HG03354 (cell line): ENCODE data around the gene PTPRN2.
"Not testable (repeated sequence)": the region's sequence is repeated elsewhere in the genome, so short reads cannot be mapped to it uniquely, and the experiment has no call there.

ENCODE experiments used
- ATAC-seq: cut with Tn5 transposase; IDR thresholded peaks from one replicate; pipeline ENCODE4 v1.9.1; 2021; ENCODE audit warnings: mild to moderate bottlenecking; ENCODE audit not compliant: unreplicated experiment, poor library complexity, severe bottlenecking

The PTPRN2 gene

DNA sequence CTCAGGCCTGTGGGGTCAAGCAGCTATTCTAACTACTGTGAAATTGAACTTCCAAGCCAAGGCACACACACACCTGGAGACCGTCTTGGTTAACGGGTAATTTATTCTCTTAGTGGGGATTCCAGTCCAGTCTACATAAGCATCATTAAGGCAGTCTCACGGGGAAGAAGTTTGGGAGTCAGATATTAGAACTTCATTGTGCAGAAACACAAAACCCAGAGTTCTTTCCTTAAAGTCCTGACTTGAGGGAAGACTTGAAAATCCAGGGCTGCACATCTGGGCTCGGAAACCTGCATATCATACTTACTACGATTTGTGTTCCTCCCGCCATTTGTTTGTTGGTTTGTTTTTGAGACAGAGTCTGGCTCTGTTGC, 112.0 kb downstream of the PTPRN2 start:
- ATAC-seq: no peak

DNA sequence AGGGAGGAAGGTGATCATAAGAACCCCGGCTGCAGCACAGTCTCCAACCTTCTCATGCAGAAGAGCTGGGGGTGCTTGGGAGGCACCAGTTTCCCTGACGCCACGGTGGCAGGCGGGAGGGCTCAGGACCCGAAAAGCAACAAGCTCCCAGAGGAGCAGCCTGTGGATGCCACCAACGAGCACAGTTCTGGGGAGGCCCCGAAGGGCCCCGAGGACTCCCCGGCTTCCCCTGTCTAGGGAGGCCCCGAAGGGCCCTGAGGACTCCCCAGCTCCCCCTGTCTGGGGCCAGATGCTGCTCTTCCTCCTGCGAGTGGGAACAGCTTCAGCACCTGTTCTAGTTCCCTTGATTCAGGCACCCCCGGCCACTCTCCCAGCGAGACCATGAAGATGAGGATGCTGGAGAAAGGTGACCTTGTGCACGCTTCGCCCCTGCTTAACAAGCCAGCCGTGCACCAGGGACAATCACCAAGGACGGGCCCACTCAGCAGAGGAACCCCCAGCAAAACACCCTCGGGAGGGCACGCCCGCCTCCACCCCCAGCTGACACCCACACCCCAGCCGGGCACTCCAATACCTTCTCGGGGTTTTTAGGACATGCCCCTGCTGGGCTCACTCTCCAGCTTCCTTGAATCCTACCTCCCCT, 112.5 kb downstream of the PTPRN2 start:
- ATAC-seq: no peak

GRCh38 chr7:158474488-158474887, 113.1 kb downstream of the PTPRN2 start:
- no peak for ATAC-seq

DNA sequence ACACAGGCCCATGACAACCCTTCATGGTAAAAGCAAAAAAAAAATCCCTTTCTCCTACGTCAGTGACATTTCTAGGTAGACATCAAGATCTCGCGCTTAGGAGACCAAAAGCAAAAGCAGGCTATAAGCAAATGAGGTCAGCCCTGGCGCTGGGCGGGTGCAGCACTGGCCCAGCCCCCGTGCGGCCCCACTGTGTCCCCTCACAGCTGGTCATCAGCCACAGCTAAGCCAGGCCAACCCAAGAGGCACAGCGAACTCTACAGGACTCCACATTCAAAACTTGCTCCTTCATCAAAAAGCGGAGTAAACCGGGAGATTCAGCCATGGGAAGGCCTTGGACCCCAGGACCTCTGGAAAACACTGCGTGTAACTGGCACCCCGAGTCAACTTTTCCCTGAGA, 113.7 kb downstream of the PTPRN2 start:
- no peak for ATAC-seq

GRCh38 chr7:158473221-158473620, 114.4 kb downstream of the PTPRN2 start:
- peak; percentile 75 for ATAC-seq

GRCh38 chr7:158472596-158472995, 115.0 kb downstream of the PTPRN2 start:
- ATAC-seq: no peak

DNA sequence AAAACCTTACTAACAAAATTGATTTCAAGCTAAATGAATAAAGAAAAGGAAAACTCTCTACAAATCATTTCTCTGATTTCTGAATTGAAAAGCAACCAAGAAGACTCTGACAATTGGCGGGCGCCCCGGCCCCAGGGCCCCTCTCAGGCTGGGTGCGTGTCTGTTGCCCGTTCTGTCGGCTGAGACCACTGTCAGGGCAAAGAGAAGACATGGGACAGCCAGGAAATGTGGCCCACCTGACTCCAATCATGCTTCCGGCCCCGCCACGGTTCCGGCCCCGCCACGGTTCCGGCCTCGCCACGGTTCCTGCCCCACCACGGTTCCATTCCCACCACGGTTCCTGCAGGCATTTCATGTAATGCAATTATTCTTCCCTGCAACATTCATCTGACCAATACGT, 115.9 kb downstream of the PTPRN2 start:
- ATAC-seq: no peak

DNA sequence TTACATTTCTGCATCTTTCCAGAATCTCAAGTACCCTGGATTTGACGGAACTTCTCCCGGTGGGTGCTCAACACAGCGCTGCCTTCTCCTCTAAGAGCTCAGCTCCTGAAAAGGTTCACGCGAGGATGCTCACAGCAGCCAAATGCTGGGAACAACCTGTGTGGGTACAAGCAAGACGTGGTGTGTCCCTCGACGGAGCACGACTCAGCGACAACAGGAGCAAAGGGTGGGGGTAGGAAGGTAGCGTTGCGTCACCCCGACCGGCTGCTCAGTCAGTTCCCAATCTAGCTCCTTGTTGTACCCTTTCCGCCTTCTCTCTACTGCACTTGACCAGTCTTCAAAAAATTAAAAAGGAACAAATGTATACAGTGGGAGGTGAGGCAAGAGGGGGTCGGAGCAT, 117.3 kb downstream of the PTPRN2 start:
- ATAC-seq: no peak

DNA sequence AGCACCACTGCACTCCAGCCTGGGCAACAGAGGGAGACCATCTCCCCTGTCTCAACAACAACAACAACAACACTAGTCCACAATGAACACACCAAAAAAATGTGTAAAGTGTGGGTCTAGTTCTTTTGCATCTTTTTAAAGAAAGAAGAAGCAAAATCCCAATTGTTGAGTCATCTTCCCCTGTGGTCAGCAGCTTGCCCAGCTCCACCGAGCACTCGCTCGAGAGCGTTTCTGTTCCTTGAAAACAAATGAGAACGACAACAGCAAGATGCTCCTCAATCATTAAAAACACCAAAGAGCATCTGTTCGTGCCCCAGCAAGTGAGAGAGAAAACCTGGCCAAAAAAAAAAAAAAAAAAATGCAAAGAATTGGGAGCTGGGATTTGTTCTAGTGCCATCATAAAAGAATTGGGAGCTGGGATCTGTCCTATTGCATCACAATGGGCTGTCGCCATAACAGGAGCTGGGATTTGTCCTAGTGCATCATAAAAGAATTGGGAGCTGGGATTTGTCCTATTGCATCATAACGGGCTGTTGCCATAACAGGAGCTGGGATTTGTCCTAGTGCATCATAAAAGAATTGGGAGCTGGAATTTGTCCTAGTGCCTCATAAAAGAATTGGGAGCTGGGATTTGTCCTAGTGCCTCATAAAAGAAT, 118.1 kb downstream of the PTPRN2 start:
- ATAC-seq: no peak

DNA sequence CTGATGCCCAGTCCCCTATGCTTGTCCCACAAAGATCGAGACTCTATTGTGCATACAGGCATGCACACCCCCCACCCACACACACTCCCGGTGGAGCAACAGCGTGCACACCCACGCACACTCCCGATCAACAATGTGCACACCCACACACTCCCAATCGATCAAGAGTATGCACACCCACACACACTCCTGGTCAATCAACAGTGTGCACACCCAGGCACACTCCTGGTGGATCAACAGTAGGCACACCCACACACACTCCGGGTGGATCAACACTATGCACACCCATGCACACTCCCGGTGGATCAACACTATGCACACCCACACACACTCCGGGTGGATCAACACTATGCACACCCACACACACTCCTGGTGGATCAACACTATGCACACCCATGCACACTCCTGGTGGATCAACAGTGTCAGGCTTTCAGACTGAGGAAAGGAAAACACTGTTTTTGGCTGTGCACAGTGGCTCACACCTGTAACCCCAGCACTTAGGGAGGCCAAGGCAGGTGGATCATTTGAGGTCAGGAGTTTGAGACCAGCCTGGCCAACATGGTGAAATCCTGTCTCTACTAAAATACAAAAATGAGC, 118.8 kb downstream of the PTPRN2 start:
- ATAC-seq: no peak

GRCh38 chr7:158468181-158468580, 119.4 kb downstream of the PTPRN2 start:
- ATAC-seq: no peak

DNA sequence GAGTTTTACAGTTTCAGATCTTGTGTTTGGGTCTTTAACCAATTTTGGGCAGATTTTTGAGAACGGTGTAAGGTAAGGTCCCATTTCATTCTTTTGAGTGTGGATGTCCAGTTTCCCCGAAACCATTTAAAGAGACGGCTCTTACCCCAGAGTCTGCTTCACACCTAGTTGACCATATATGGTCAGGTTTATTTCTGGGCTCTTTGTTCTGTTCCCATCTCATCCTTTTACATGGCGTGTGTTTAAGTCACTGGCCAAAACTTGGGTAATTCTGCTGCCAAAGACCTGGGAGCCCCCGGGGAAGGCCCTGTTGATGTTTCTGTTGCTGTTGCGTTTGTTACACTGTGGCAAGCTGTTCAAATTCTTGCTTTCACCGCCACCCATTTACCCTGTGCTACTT, 120.1 kb downstream of the PTPRN2 start:
- no peak for ATAC-seq

- ATAC-seq: no peak
These were observed 124.3 kb downstream of the PTPRN2 start for GRCh38 chr7:158463317-158463716.

DNA sequence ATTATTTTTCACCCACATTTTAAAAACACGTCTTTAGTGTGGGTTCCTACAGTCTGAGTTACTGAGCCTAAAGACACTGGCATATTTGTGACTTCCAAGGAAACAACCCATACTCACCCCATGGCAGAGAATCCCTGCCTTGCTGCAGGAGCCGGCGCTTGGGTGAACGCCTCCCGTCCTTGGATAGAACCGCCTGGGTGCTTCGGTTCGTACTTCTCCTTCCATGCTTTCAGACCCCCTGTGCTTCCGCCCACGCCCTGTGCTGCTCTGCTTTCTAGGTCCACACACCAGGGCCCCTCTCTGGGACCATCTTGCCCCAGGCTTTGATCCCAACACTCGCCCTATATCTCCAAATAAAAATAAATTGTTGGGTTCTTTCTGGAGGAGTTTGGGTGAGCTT, 125.8 kb downstream of the PTPRN2 start:
- no peak for ATAC-seq

GRCh38 chr7:158460665-158461064, 127.0 kb downstream of the PTPRN2 start:
- ATAC-seq: no peak

DNA sequence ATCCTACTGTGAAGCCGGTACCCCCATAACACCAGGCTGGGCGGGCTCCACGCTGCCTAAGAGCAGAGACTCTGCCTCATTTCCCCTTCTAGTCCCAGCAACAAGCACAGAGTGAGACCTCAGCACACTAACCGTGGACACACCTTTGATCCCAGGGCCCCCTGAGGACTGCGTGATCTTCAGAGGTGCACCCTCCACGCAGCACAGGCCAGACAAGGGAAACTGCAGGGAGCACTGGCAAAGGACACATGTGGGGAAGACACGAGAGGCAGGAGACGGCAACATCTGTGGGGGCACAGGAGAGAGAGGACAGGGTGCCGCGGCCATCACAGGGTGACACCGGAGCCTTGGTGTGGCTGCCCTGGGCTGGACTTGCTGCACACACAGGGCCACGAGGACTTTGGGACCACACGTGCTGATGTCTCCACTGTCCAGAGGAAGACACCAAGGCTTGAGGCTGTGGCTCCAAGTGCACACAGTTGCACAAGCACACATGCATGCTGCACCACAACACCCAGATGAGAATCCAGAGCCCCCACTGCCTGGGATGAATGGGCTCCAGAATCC, 128.8 kb downstream of the PTPRN2 start:
- no peak for ATAC-seq

- no peak for ATAC-seq
These were observed 129.5 kb downstream of the PTPRN2 start for GRCh38 chr7:158458096-158458495.

DNA sequence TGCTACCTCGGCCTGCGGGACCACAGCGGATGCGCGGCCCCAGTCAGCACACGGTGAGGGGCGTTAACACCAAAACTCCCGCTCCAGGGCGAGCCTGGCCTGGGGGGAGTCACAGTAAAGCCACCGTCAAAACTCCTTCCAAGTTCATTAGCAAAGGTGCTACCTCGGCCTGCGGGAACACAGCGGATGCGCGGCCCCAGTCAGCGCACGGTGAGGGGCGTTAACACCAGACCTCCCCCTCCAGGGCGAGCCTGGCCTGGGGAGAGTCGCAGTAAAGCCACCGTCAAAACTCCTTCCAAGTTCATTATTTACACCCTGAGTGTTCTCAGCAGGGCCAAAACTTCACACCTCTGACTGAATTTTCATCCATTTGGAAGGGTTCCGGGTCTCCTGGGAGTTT, 130.0 kb downstream of the PTPRN2 start:
- ATAC-seq: not testable (repeated sequence)

DNA sequence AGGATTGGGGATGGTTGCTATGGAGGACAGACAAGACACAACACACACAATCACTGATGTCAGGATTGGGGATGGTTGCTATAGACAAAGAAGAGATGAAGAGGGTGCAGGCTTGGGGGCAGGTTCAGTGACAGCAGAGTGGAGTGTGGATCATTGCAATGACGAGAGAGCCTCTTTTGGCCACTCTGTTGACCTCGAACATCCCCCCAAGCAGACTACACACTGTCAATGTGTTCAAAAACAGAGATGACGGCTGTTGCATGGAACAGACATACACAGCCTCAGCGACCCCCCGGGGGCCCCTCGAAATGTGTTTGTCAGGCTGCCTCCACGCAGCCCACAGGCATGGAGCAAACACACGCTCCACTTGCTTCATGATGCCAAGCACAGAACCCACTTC, 133.0 kb downstream of the PTPRN2 start:
- no peak for ATAC-seq

- ATAC-seq: no peak
These were observed 134.0 kb downstream of the PTPRN2 start for GRCh38 chr7:158453663-158454062.

- no peak for ATAC-seq
These were observed 135.3 kb downstream of the PTPRN2 start for GRCh38 chr7:158452331-158452730.
